Calu3 (cell line): Measurements from ENCODE around the gene YAE1. TPM values are rescaled to one million over a fixed set of nuclear protein-coding genes. Genes with fewer than 3 reads are reported as not detected.
"Not testable (repeated sequence)": the region's sequence is repeated elsewhere in the genome, so short reads cannot be mapped to it uniquely, and the experiment has no call there.

Source experiments
- BruUV-seq: library from RNA; stranded (reverse); fragments of 400-500 nt; replicated peaks from 2 replicates; lab custom pipeline; 2021; lab: Mats Ljungman, UMichigan
- CTCF ChIA-PET: fragments of 300-600 bp; sonication (Branson Sonifier 250); formaldehyde crosslinking; loops from one replicate; lab custom pipeline; 2022; ENCODE audit warnings: antibody characterized with exemption; lab: Charles Lee
- DNase-seq: peaks from one replicate; pipeline ENCODE4 v3.0.0; 2022
- H3K27ac Mint-ChIP-seq: one replicate; pipeline ENCODE4 v1.8.0; 2022; ENCODE audit warnings: mixed read lengths; ENCODE audit not compliant: unreplicated experiment
- H3K27me3 Mint-ChIP-seq: one replicate; pipeline ENCODE4 v1.8.0; 2022; ENCODE audit warnings: mixed read lengths; ENCODE audit not compliant: unreplicated experiment
- H3K36me3 Mint-ChIP-seq: one replicate; pipeline ENCODE4 v1.8.0; 2022; ENCODE audit warnings: mild to moderate bottlenecking, moderate library complexity, mixed read lengths; ENCODE audit not compliant: insufficient read depth, unreplicated experiment
- H3K4me1 Mint-ChIP-seq: one replicate; pipeline ENCODE4 v1.8.0; 2022; ENCODE audit warnings: mild to moderate bottlenecking, low read depth, mixed read lengths; ENCODE audit not compliant: unreplicated experiment
- H3K4me3 Mint-ChIP-seq: one replicate; pipeline ENCODE4 v1.8.0; 2022; ENCODE audit warnings: mild to moderate bottlenecking, low read depth, moderate library complexity, mixed read lengths; ENCODE audit not compliant: unreplicated experiment
- H3K9me3 Mint-ChIP-seq: one replicate; pipeline ENCODE4 v1.8.0; 2022; ENCODE audit warnings: low read depth, mixed read lengths; ENCODE audit not compliant: unreplicated experiment
- intact Hi-C: fragments of 100-400 bp; cut with micrococcal nuclease; formaldehyde crosslinking; loops from one replicate; pipeline ENCODE4 v1.10.0; 2022; ENCODE audit not compliant: unreplicated experiment
- total RNA-seq: library from RNA; stranded (reverse); gene quantifications from 2 replicates; pipeline ENCODE4 v1.2.3, GENCODE V29; 2022
- TF ChIP-seq, protein P1 (sequence below): fragments of 200-600 bp; IDR thresholded peaks from one replicate; pipeline ENCODE4 v1.8.0; 2022; ENCODE audit warnings: antibody characterized with exemption; ENCODE audit not compliant: unreplicated experiment

Gene YAE1
- total RNA-seq, 1 experiment from 2014 or later, result 39.2 TPM

DNA sequence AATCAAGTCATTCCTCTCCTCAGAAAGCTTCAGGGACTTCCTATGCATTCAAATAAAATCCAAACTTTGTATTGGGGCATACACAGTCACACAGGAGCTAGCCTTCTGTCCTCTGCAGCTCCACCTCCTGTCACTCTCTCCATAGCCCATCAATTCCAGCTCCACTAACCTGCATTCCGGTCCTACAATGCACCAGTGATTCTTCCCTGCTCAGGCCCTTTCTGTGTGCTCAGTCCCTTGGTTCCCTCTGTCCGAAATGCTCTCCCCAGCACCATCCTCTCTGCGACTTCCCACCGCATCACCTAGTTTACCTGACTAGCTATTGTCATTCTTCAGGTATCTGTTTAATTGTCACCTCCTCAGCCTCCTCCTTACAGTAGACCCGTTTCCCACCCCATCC lies 26.4 kb upstream of the YAE1 start:
- Mint-ChIP-seq H3K4me3 (no peak overlapping the region), H3K36me3 (no peaks in the 10 kb centered on the region), H3K9me3 (no peaks in the 10 kb centered on the region), H3K27ac (no peak overlapping the region), H3K27me3 (peaks cover 35% of the 10 kb centered on the region), H3K4me1 (no peaks in the 10 kb centered on the region)
- intact Hi-C loops, result no loop called here
- no peak for DNase-seq
- TF ChIP-seq, protein P1, sequence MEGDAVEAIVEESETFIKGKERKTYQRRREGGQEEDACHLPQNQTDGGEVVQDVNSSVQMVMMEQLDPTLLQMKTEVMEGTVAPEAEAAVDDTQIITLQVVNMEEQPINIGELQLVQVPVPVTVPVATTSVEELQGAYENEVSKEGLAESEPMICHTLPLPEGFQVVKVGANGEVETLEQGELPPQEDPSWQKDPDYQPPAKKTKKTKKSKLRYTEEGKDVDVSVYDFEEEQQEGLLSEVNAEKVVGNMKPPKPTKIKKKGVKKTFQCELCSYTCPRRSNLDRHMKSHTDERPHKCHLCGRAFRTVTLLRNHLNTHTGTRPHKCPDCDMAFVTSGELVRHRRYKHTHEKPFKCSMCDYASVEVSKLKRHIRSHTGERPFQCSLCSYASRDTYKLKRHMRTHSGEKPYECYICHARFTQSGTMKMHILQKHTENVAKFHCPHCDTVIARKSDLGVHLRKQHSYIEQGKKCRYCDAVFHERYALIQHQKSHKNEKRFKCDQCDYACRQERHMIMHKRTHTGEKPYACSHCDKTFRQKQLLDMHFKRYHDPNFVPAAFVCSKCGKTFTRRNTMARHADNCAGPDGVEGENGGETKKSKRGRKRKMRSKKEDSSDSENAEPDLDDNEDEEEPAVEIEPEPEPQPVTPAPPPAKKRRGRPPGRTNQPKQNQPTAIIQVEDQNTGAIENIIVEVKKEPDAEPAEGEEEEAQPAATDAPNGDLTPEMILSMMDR, result no peak
- CTCF ChIA-PET, result no interaction called here
- BruUV-seq, result no TSS peak

DNA sequence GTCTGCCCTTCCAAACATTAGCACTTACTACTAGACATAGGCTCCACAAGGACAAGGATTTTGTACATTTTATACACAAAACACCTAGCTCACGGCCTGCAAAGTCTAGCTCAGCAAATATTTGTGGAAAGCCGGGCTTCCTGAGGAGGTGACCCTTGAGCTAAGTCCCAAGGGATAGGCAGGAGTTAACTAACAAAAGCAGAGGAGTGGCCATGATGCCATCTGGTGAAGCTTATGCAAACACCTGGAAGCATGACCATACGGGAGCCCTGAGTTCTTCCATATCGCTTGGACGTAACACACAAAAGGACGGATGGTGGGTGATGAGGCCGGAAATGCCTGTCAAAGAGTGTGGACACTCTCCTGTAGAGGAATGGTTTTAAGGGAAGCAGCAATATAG lies 25.9 kb upstream of the YAE1 start:
- TF ChIP-seq, protein P1, result no peak
- BruUV-seq, result no TSS peak
- H3K4me1 Mint-ChIP-seq, result no peaks in the 10 kb centered on the region
- no peaks in the 10 kb centered on the region for H3K9me3 Mint-ChIP-seq
- intact Hi-C loops, result no loop called here
- H3K27me3 Mint-ChIP-seq, result peaks cover 35% of the 10 kb centered on the region
- no peak overlapping the region for H3K4me3 Mint-ChIP-seq
- CTCF ChIA-PET, result no interaction called here
- no peak overlapping the region for H3K27ac Mint-ChIP-seq
- DNase-seq, result no peak
- no peaks in the 10 kb centered on the region for H3K36me3 Mint-ChIP-seq

DNA sequence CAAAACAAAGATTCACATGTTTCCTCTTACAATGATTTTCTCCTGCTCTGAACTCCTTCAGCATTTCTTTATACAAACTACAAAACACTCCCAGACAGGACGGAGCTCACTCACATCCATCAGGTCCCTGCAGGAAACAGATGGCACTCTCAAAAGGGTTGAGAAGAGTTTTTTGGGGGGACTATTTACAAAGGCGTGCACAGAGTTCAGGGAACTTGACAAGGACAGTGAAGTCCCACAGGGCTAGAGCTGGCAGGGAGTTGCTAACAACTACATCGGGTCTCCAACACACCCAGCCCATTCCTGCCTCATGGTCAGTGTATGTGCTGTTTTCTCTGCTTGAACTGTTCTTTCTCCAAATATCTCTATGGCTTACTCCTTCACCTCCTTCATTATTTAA lies 24.7 kb upstream of the YAE1 start:
- Mint-ChIP-seq H3K4me3 (no peak overlapping the region), H3K4me1 (no peaks in the 10 kb centered on the region), H3K36me3 (no peaks in the 10 kb centered on the region), H3K9me3 (no peaks in the 10 kb centered on the region), H3K27ac (no peak overlapping the region), H3K27me3 (peaks cover 35% of the 10 kb centered on the region)
- BruUV-seq, result no TSS peak
- CTCF ChIA-PET, result no interaction called here
- DNase-seq, result no peak
- TF ChIP-seq, protein P1, result no peak
- intact Hi-C loops, result no loop called here

DNA sequence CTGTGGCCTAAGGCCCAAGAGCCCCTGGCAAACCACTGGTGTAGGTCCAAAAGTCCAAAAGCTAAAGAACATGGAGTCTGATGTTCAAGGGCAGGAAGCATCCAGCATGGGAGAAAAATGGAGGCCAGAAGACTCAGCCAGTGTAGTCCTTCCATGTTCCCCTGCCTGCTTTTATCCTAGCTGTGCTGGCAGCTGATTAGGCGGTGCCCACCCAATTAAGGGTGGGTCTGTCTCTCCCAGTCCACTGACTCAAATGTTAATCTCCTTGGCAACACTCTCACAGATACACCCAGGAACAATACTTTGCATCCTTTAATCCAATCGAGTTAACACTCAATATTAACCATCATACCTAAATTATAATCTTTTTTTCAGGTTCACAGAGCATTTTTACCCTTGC lies 21.4 kb upstream of the YAE1 start:
- H3K9me3 Mint-ChIP-seq, intact Hi-C loops, DNase-seq, CTCF ChIA-PET, H3K4me1 Mint-ChIP-seq, BruUV-seq, H3K27ac Mint-ChIP-seq, H3K36me3 Mint-ChIP-seq, H3K4me3 Mint-ChIP-seq: not testable (repeated sequence)
- peaks cover 31% of the 10 kb centered on the region for H3K27me3 Mint-ChIP-seq

DNA sequence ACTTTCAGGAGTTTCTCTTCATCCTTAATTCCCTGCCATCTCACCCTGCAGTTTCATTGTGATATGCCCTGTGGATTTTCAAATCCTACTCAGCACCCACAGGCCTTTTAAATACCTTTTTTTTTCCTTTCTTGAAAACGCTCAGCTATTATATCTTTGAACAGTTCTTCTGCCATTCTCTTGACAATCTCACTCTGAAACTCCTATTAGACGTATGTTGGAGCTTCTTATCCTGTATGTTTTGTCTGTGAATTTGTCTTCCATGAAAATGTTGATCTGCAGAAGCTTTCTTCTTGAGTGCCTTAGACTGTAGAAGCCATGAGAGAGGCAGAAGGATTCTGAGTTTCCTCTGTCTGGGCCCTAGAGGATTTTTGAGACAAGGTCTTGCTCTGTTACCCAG lies 18.9 kb upstream of the YAE1 start:
- Mint-ChIP-seq H3K27me3 (peaks cover 32% of the 10 kb centered on the region), H3K9me3 (peaks cover 8% of the 10 kb centered on the region), H3K4me1 (no peaks in the 10 kb centered on the region), H3K27ac (no peak overlapping the region), H3K36me3 (no peaks in the 10 kb centered on the region), H3K4me3 (no peak overlapping the region)
- no peak for DNase-seq
- no TSS peak for BruUV-seq
- CTCF ChIA-PET, result interaction anchor here (0.5 to 0.8 kb wide), 3 partner anchors 12 to 300 kb away, joined by 3 to 9 read pairs (median 3); no protein-coding TSS in a partner anchor
- TF ChIP-seq, protein P1, result no peak
- intact Hi-C loops, result no loop called here
